Activated CD4-positive, alpha-beta T cell treated with anti-CD3 and anti-CD28 coated beads, Interleukin-2, amount 50 U/mL, for 4 hours (primary cell): ENCODE measurements around the gene CYYR1.

Source experiments
- DNase-seq, 2 experiments: peaks; one replicate each; pipeline ENCODE4 v3.0.0-alpha.2; 2020

Gene CYYR1

DNA sequence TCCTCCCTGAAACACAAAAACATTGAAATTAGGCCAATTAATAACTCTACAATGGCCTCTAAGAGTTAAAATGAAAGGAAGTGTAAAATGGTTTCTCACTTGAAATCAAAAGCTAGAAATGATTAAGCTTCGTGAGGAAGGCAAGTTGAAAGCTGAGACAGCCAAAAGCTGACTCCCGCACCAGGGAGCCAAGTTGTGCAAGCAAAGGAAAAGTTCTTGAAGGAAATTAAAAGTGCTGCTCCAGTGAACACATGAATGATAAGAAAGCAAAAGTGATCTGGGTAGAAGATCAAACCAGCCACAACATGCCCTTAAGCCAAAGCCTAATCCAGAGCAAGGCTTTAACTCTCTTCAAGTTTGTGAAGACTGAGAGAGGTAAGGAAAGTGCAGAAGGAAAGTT, 22.8 kb downstream of the CYYR1 start:
- no peak for DNase-seq

DNA sequence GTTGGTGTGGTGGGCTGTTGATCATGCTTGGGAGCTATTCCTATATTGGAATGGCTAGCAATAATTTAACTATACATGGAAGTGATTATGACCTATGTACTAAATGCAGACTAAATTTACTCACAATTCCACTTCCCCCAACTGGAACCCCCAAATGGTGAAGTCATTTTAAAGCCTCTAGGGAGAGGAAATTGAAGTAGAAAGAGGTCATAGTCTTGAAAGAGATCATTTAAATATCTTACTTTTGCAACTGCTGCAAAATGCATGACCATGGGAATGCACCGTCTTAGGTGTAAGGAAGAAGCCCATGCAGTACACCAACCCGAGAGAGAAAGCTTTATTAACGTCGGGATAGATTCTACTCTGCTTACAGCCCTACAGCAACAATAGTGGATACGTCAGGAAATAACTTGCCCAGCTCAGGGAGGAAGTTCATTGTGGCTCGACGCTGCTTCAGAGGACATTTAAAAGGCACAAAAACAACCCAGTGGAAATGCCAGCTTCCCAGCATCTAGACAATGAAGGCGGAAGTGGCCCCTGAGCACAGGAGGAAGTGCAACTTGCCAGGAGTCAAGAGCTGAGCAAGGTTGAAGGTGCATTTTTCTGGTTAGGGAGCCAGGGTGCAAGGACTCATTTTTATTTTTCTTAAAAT, 26.5 kb downstream of the CYYR1 start:
- no peak for DNase-seq

DNA sequence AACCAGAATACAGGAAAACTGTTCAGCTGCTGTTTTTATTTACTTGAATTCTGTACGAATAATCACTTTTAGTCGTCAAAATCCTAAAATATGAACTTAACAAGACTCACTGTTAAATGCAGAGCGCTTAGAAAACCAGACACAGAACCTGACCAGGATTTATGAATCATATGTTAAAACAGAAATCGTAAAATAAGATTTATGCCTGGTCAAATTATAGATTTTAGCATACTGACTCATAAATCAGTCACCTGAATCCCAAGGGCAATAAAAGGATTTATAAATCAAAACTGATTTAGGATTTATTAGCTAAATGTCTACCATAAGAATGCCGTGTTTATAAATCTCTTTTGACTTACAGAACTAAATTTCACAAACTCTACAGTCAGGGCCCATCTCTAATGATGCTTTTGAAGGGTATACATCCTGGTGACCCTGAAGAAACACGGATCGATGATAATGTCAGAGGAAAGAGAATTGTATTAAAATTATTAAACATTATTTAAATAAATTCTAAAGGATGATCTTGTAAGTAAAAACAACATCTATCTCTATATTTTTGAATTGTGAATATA, 28.8 kb downstream of the CYYR1 start:
- no peak for DNase-seq

DNA sequence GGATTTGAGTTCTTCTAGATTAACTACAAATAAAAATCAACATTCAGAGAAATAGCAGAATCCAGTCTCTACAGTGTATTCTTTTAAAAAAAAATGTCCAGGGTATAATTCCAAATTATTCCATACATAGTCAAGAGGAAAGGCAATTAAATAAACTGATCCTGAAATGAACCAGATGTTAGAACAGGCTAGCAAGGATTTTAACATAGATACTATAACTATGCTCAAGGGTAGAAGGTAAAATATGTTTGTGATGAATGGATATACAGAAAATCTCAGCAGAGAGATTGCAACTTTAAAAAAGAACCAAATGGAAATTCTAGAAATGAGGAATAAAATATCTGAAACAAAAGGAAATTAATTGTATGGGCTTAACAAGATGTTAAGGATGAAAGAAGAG, 32.4 kb downstream of the CYYR1 start:
- DNase-seq = no peak

DNA sequence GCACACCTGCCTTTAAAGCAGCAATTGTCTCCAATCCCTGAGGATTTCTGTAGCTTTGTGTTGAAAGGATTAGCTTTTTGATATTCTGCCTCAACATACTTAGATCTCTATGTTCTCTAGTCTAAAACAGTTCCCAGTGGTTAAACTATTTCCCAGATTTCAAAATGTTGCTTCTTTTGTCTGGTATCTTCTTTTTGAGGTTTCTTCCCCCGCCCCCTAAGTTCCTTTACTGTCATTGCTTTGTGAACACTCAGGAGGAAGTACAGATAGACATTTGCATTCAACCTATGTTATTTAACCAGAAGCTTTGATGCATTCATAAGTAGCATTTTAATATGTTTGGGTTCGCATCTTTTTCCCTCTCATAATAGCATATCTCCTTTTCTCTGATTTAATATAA, 33.5 kb downstream of the CYYR1 start:
- no peak for DNase-seq

DNA sequence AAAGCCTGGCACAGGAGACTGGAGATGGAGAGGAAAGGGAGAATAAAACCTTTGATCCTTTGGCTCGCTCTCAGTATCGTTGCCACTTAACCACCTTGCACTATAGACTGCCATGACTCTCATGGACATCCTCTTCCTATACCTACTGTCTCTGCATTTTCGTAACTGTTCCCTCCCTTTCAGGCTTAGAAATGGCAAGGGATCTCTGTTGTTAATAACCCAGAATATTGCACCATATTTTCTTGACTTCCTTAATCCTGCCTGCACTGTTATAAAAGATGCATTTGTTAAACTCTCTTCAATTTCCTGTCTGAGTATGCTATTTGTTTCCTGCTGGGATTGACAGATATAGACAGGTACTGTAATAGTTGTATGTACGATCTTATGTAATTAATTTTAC, 38.6 kb downstream of the CYYR1 start:
- DNase-seq = no peak

DNA sequence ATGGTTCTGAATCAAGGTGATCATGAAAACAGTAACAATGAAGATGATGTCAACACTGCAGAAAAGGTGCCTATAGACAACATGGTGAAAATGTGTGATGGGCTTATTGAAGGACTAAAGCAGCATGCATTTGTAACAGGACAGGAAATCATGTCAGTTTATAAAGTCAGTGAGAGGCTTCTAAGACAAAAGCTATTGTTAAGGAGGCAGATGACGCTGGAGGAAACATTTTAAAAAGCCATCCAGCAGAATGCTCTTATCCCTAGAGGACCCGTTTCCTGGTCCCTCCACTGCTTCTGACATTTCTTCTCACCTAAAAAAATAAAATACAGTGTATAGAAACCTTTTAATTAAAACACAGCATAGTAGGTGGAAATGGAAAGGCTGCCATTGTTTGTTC, 40.9 kb downstream of the CYYR1 start:
- no peak for DNase-seq

DNA sequence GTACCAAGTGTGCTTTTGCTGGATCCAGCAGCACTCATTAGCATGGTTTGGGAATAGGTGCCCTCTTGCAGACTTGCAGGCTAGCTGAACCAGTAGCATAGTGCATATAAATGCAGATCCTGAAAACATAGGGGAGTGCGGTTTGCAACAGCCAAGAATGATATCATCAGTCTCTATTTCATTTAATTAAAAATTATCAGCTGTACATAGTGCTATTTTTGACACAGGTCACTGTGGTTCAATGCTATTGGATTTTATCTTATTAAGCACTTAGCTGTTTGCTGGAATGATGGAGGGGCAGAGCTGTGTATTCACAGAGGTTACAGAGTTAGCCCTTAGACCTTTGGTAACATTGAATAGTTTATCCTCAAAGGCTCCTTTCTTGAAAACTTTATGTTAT, 43.6 kb downstream of the CYYR1 start:
- no peak for DNase-seq

DNA sequence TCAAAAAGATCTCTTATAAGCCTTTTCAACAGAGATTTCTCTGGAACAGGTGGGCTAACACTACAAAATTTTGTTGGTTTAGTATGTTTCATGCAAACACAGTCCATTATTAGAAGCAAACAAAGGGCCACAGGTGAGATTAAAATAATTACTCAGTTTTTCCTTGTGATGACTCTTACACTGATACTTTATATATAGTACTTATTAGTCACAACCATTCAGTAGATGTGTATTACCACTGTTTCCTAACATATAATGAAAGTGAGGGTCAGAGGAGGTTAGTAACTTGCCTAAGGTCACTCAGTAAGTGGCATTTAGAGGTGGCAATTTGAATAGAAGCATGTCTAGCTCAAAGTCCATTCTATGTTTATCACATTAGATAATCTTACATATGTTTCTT, 44.2 kb downstream of the CYYR1 start:
- DNase-seq = no peak

DNA sequence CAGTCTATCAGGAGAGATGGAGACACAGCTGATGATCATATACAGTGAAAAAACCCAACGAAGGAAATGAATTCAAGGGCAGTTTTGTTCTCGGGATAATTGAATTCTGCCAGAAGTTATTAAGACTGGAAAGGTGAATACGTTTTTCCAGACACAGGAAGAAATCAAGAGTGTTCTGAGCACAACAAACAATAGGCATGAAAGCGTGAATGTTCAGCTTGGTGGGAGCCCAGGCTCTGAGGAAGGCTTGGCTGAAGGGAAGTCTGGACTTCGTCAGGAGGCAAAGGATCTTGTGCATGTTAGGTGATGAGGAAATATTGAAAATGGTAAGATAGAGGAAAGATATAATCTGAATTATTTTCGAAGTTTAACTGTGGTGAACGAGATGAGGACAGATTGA, 50.4 kb downstream of the CYYR1 start:
- DNase-seq = no peak

DNA sequence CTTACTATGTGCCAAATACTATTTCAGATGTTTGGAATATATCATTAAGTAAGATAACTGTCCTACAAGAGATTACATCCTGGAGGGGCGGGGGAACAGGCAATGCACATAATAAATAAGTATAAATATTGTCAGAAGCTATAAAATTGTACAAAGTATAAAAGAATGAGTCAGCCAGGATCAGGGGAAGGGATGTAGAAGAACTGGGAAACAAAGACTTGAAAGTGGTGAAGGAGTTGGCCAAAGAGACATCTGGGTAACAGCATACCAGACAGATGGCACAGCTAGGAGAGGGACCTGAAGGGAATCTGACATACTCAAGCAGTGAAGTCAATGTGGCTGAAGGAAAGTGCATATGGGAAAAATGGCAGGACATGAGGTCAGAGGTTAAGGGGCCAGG, 53.9 kb downstream of the CYYR1 start:
- DNase-seq = no peak

DNA sequence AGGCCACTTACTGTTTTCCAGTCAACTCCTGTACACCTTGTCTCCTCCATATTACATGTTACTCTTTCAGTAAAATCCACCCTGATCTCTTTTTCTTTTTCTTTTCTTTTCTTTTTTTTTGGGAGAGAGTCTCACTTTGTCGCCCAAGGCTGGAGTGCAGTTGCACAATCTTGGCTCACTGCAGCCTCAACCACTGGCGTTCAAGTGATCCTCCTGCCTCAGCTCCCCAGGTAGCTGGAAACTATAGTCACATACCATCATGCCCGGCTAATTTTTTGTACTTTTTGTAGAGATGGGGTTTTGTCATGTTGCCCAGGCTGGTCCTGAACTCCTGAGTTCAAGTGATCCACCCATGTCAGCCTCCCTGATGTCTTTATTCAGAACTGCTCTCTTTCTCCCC, 57.8 kb downstream of the CYYR1 start:
- DNase-seq = no peak

DNA sequence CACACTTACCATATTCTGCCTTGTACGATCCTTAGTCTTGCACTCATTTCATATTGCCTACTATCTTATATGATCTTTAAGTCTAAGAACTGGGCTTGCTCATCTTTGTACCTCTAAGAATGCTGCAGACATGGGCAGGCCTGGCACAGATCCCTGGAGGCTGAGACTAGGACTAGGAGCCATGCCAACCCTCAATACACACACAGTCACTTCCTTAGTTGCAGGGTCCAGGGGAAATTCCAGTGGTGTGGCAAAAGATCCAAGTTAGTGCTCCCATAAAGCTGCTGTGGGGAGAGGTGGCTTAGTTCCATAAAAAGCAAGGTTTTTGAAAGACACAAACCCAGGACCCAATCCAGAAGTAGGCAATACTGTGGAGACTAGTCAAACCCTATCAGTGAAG, 59.9 kb downstream of the CYYR1 start:
- DNase-seq = no peak

DNA sequence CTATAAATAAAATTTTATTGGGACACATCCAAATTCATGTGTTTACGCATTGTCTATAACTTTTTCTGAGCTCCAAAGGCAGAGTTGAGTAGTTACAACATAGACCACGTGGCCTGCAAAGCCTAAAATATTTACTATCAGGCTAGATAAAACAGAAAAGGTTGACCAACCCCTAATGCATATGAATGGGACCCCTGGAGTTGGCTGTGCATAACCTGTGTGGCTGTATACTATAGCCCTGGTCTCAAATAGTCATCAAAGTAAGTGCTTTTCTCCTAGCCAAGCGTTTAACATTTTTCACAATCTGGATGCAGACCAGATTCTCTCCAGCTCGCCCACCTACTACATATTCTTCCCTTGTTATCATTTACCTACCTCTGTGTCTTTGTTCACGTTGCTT, 60.4 kb downstream of the CYYR1 start:
- DNase-seq = no peak

DNA sequence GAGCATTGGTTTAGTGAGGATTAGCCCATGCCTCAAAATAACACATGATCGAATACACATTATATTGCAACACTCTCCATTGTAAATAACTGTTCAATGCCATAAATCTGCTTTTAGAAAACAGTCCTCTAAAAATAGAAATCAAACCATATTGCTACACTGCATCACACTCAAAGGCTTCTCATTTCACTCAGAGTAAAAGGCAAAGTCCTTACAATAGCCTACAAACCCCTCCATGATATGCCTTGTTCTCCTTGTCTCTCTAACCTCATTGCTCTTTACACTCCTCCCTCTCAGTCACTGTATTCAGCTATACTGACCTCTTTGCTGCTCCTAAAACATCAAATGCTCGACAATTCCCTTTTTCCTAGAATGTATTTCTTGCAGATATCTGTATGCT, 64.2 kb downstream of the CYYR1 start:
- no peak for DNase-seq

DNA sequence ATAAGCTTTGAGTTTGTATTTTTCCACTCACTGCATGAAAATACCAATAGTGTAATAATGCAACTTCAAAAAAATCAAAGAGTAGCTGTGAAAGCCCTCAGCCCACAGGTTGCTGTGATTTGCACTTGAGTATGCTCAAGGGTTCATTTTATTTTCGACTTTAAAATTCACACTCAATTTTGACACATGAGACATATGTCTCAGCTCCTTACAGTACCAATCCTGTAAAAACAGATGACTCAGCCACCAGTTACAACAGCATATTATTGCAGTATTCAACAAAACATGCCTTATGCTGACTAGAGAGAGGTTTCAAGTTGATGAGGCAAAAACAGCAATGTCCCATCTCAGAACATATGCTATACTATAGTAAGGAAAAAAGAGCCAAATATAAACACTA, 66.1 kb downstream of the CYYR1 start:
- no peak for DNase-seq

DNA sequence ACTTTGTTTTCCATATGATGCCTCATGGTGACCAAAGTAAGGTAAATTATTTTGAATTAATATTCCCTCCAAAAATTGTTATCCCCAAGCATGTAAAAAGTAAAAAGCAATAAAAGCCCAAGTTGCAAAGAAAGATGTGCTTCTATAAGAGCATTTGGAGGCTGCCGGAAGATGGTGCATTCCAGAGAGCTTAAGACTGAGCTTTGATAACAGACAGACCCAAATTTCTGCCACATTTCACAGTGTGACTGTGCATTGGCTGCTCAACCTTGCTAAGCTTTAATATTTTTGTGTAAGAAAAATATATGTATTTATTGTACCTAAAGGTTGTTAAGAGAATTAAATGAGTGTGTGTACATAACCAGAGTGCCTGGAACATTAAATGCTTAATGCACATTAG, 67.9 kb downstream of the CYYR1 start:
- no peak for DNase-seq

DNA sequence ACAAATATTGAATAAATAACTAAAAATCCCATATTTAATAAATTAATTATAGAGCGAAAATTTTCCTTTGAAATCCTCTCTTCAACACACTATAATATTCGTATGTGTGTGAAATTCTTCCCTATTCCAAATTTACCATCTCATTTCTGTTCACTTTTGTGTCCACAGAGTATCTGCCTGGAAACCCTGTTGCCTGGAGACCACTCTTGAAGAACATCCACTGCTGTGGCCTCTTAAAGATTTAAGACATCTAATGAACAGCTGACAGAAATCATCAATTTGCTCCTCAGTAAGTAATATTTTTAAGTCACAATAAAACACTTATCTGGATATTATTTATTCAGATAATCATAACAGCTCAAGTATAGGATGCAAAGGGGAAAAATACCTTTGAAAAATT, 69.7 kb downstream of the CYYR1 start:
- no peak for DNase-seq

DNA sequence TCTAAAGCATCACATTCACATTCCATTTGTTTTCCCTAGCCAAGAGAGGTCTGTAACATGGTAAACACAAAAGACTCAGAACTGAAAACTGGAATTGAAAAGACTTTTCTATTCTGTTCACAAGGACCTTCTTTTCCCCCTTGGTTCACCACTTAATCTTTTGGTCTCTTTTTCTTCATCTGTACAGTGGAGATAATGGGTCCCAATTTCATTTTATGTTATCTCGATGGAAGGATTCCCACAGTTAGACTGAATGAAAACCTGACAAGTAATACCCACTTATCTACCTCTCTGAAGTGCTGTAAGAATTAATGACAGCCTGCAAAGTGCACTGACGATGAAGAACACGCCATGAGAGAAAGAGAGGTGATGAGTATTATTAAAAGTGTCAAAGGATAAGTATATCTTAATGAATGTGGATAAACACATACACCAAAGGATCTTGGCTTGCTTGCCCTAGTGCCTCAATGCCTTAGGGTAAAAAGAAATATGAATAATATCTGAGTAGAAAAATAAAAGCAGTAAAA, 71.5 kb downstream of the CYYR1 start:
- no peak for DNase-seq

DNA sequence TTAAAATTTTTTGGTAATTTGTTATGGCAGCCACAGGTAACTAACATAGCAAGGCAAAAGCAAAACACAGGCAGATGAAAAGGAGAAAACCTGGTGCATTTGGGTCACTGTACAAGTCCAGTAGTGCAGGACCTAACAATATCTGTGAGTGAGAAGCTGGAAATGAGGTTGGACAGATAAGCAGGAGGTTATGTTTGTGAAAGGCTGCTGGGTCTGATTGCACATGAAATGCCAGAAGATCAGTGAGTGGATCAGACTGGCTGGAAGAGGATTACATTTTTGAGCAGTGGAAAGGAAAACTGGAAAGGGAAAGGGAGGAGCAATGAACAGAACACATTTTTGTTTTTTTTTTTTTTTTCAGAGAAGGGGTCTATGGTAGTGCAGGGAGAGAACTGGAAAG, 73.6 kb downstream of the CYYR1 start:
- DNase-seq = no peak

DNA sequence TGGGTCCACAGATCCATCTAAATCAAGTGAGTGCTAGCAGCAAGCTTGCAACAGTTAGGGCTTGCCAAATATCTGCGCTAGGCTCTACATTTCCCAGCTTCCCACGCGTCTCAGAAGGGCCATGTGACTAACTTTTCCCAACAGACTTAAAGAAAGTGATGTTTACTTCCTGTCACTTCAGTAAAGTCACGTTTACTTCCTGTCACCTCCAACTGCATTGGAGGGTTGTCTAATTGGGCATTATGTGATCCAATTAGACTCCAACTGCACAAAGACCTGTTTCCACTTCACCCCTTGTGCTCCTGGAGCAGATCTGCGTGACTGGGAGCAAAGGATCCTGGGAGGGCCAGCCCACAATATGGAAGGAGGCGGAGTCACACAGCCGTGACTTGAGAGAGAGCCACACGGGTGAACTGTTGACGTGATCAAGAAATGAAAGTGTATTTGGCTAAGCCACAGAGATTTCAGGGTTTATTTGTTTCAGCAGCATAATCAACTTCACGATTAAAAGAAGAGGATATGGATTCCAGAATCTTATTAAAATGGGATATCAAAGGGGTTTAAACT, 77.7 kb downstream of the CYYR1 start:
- no peak for DNase-seq

DNA sequence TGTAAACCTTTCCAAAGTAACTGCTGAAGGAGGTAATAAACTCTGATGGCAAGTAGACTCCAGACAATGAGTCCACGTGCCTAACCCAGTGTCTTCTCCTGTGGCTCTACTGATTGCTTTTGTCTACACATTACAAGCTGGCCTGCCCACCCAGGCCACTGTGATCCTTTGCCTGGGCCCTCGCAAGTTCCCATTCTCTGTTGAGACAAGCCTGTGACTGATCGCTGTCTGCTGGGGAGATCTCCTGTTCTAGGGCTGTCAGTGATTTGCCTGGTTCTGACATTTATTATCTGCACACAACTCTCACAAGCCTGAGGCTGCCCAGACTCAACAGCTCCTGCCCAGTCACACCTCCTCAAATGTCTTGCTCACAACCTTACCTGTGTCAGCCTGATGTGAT, 81.4 kb downstream of the CYYR1 start:
- DNase-seq = no peak

DNA sequence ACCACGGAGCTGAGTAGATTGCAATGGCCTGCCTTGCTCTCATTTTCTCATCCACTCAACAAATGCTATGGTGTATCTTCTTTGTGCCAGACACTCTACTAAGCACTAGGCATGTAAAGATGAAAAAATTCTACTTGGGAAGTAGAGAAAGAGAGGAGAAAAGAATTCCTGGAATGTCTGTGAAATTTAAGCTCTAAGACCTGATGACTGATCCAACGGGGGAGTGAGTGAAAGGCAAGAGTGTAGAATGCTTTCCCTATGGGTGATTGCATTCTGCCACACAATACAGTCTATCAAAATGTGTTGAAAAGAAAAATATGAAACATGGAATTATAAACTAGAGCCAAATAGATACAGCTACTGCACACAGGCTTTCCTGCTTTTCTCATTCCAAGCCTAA, 82.3 kb downstream of the CYYR1 start:
- no peak for DNase-seq

DNA sequence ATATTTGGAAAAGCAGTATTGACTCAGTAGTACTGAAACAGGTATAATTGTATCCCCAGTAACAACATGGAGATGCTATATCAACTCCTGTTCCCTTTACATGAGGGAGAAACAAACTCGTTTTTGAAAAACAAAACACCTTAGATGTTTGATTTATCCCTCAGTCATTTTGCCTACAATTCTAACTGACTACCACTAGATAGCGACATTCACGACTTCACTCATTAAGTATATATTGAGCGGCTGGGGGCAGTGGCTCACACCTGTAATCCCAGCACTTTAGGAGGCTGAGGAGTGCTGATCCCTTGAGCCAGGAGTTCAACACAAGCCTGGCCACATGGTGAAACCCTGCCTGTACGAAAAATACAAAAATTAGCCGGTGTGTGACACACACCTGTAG, 83.3 kb downstream of the CYYR1 start:
- DNase-seq = no peak

DNA sequence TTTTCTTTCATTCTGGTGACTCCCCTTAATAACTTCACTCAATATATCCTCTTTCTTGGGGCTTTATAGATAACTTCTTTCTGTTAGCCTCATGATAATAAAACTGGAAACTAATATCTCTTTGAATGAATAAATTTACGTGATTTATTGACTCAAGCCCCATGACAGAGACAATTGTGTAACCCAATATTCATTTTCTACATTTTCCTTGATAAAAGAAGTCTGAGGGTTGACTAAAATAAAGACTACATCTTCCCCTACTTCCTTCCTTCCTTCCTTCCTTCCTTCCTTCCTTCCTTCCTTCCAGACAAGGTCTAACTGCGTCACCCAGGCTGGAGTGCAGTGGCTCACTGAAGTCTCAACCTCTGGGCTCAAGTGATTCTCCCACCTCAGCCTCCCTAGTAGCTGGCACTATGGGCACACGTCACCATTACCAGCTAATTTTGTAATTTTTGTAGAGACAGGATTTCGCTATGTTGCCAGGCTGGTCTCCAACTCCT, 85.1 kb downstream of the CYYR1 start:
- DNase-seq = no peak
